Transverse colon (tissue), 3 donors: ENCODE measurements around the gene TP53BP2.

Experiments
- EP300 ChIP-seq: sonication (generic); formaldehyde crosslinking; IDR thresholded peaks from one replicate; pipeline ENCODE4 v1.6.1; 2017; ENCODE audit warnings: antibody characterized with exemption, low read depth
- POLR2A ChIP-seq: fragments of 450-650 bp; IDR thresholded peaks from one replicate; pipeline ENCODE4 v1.6.1; 2016; ENCODE audit warnings: antibody characterized with exemption, mild to moderate bottlenecking, moderate library complexity
- TF ChIP-seq, protein P1 (sequence below), 5 experiments: fragments of 200-600 bp in 3 of 5; fragments of 450-650 bp in 2 of 5; sonication (generic) in 3 of 5; IDR thresholded peaks; 1 replicate in 2 of 5; 2 replicates in 3 of 5; pipeline ENCODE4 v1.5.1; 2016 to 2017; ENCODE audit warnings: antibody characterized with exemption in 5 of 5, inconsistent platforms in 3 of 5, mild to moderate bottlenecking in 2 of 5, moderate library complexity in 1 of 5

DNA sequence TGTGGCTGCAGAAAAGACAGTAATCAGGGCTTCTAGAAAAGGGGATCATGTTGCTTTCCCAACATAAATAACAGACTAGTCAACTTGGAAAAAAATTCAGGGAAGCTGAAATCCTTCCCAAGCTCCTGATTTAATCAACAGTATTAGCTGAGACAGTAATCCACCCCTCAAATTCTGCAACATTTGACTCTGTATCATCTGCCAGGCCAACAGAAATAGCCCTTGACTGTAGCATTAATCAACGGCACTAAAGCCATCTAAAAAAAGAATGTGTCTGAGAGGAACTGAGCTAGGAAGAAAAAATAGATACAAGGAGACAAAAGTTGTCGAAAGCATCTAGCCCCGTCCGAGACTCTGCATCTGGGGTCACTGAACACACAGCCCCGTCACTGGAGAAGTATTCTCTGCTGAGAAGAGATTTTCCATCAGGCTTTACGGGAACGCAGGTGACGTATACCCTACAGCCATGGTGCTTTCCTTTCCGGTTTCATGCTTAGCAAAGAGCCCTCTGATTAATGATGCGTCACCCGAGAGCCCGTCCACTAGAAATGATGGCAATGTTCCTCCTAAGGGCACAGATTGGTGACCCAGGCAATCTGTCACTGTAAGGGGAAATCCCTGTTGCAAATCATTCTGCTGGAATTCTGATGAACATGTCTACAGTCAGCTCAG lies 42.1 kb upstream of the TP53BP2 start:
- TF ChIP-seq POLR2A (no peak), EP300 (no peak)
- TF ChIP-seq, protein P1, sequence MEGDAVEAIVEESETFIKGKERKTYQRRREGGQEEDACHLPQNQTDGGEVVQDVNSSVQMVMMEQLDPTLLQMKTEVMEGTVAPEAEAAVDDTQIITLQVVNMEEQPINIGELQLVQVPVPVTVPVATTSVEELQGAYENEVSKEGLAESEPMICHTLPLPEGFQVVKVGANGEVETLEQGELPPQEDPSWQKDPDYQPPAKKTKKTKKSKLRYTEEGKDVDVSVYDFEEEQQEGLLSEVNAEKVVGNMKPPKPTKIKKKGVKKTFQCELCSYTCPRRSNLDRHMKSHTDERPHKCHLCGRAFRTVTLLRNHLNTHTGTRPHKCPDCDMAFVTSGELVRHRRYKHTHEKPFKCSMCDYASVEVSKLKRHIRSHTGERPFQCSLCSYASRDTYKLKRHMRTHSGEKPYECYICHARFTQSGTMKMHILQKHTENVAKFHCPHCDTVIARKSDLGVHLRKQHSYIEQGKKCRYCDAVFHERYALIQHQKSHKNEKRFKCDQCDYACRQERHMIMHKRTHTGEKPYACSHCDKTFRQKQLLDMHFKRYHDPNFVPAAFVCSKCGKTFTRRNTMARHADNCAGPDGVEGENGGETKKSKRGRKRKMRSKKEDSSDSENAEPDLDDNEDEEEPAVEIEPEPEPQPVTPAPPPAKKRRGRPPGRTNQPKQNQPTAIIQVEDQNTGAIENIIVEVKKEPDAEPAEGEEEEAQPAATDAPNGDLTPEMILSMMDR (IDR thresholded peaks at IDR 0.05) = no peak
